Skeletal muscle tissue (tissue), 4 donors: ENCODE results near the gene SEL1L. TPM values are rescaled to one million over a fixed set of nuclear protein-coding genes. Genes with fewer than 3 reads are reported as not detected.
A peak's percentile ranks its signal among the peaks of the same experiment; 100 is the strongest.
"Not testable (repeated sequence)": the region's sequence is repeated elsewhere in the genome, so short reads cannot be mapped to it uniquely, and the experiment has no call there.

Source experiments
- H3K27ac ChIP-seq: one replicate; pipeline ENCODE4 v1.7.0; 2013; ENCODE audit warnings: mild to moderate bottlenecking, low read depth, low read length, inconsistent platforms
- H3K27me3 ChIP-seq, 3 donors: one replicate each; pipeline ENCODE4 v1.7.0; 2013; ENCODE audit warnings: low read length in 3 of 3; ENCODE audit not compliant: control insufficient read depth in 3 of 3, insufficient read depth in 3 of 3
- H3K36me3 ChIP-seq, 3 donors: one replicate each; pipeline ENCODE4 v1.7.0; 2013; ENCODE audit warnings: low read length in 3 of 3; ENCODE audit not compliant: control insufficient read depth in 3 of 3, insufficient read depth in 3 of 3
- H3K4me1 ChIP-seq, 3 donors: one replicate each; pipeline ENCODE4 v1.7.0; 2013; ENCODE audit warnings: low read length in 3 of 3, mild to moderate bottlenecking in 3 of 3; ENCODE audit not compliant: control insufficient read depth in 3 of 3, insufficient read depth in 3 of 3
- H3K4me3 ChIP-seq, 3 donors: one replicate each; pipeline ENCODE4 v1.7.0; 2013; ENCODE audit warnings: low read length in 3 of 3
- H3K9ac ChIP-seq, 3 donors: one replicate each; pipeline ENCODE4 v1.7.0; 2013; ENCODE audit warnings: low read length in 3 of 3, mild to moderate bottlenecking in 3 of 3, moderate library complexity in 2 of 3, low read depth in 1 of 3
- H3K9me3 ChIP-seq, 3 donors: one replicate each; pipeline ENCODE4 v1.7.0; 2013; ENCODE audit warnings: low read length in 3 of 3; ENCODE audit not compliant: control insufficient read depth in 3 of 3
- total RNA-seq: library from RNA; depleted of rRNA; stranded (reverse); fragments of >200 nt; gene quantifications from one replicate; pipeline ENCODE4 v1.2.3, GENCODE V29; 2014
- donor health status: Osteomylitis.

SEL1L gene
- total RNA-seq, 1 donor from 2014 or later = 34.4 TPM

DNA sequence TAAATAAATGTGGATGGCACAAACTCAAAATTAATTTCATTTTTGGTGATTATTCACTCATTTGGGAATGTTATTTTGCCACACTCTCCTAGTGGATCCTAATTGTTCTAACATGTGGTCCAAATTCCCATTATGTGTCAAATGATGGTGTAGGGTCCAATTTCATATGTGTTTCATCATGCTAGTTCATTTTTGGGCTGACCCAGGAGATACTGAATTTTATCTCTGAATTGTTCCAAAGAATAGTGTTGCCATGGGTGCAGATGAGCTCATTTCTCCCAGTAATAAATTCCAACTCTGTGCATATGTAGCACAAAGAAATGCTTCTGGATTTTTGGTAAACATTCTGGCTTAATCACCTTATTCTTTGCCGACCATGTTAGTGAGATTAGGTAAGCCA is 23.5 kb upstream of the SEL1L start:
- Histone ChIP-seq H3K4me3 (no peak overlapping the region), H3K9ac (no peak overlapping the region)

DNA sequence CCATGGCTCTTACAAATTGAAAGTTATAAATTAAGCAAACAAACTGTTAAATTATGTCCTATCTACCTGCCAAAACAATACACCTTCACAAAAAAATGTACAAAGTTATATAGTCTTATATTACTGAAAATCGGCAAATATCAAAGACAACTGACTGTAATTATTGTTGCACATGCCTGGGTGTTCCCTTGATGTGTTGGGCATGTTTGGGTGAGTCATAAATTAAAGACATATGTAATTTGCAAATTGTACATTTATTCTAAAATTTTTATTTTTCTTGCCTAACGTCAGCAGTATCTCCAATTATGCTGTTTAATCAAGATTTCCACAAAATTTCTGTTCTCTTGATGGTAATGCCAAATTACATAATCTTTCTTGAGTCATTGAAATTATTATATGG is 22.0 kb upstream of the SEL1L start:
- no peak overlapping the region for H3K4me3 ChIP-seq
- no peak overlapping the region for H3K9ac ChIP-seq
- no peaks in the 10 kb centered on the region for H3K4me1 ChIP-seq
- no peaks in the 10 kb centered on the region for H3K27me3 ChIP-seq
- H3K36me3 ChIP-seq = no peaks in the 10 kb centered on the region
- H3K9me3 ChIP-seq = no peaks in the 10 kb centered on the region
- H3K27ac ChIP-seq = no peak overlapping the region

More for the DNA sequence above, 23.5 kb upstream of the SEL1L start:
- Histone ChIP-seq H3K36me3 (no peaks in the 10 kb centered on the region), H3K27ac (no peak overlapping the region), H3K27me3 (no peaks in the 10 kb centered on the region), H3K4me1 (no peaks in the 10 kb centered on the region), H3K9me3 (no peaks in the 10 kb centered on the region)

DNA sequence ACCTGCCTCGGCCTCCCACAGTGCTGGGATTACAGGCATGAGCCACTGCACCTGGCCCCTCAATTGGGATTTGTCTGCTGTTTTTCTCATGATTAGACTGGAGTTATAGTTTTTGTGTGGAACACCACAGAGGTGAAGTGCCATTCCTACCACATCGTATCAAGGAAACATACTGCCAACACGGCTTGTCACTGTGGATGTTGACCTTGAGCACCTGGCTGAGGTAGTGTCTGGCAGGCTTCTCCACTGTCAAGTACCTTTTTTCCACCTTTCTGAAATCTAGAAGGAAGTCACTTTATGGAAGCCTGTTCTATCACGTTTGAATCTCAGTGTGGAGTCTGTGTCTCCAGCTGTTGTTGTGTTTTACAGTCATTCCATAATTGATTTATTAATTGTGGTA is 21.4 kb upstream of the SEL1L start:
- no peaks in the 10 kb centered on the region for H3K27me3 ChIP-seq

DNA sequence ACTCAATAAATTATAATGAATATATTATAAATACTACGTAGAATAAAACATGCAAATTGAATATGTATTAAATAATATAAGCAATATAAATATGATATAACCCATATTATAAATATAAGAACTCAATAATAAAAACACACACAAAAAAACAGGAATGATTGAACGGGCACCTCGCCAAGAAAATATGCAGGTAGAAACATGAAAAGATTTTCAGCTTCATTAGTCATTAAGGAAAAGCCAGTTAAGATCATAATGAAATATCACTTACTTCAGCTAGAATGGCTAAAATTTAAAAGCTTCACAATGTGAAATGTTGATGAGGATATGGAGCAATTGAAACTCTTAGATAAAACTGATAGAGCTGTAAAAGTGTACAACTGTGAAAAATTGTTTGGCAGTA is 17.8 kb upstream of the SEL1L start:
- Histone ChIP-seq H3K9ac (no peak overlapping the region), H3K36me3 (no peaks in the 10 kb centered on the region), H3K27ac (no peak overlapping the region), H3K4me1 (no peaks in the 10 kb centered on the region), H3K4me3 (no peak overlapping the region), H3K9me3 (no peaks in the 10 kb centered on the region), H3K27me3 (no peaks in the 10 kb centered on the region)

More for the DNA sequence above, 21.4 kb upstream of the SEL1L start:
- Histone ChIP-seq H3K27ac (no peak overlapping the region), H3K4me3 (no peak overlapping the region), H3K4me1 (no peaks in the 10 kb centered on the region), H3K9me3 (no peaks in the 10 kb centered on the region), H3K36me3 (no peaks in the 10 kb centered on the region), H3K9ac (no peak overlapping the region)

DNA sequence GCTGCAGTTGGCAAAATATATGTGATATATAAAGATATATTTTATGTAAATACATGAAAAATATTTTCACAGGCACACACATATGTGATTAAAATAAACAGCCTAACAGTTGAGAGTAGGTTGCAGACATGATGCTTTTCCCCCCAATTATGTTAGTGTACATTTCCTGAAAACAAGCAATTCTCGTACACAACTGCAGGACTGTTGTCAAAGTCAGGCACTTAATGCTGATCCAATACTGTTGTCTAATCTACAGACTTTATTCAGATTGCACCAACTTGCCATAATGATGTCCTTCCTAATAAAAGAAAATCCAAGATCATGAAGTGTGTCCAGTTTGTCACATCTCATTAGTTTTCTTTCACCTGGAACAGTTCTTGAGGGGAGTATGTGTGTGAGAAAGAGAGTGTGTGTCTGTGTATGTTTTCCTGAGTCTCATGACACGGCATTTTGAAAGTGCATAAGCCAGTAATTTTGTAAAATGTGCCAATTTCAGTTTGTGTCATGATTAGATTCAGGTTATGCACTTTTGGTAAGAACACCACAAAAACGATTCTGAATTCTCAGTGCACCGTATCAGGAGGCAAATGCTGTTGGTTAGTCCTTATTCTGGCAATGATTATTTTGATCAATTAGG is 16.5 kb upstream of the SEL1L start:
- no peaks in the 10 kb centered on the region for H3K4me1 ChIP-seq
- H3K9me3 ChIP-seq = no peaks in the 10 kb centered on the region
- H3K36me3 ChIP-seq = no peaks in the 10 kb centered on the region
- no peak overlapping the region for H3K4me3 ChIP-seq
- no peak overlapping the region for H3K9ac ChIP-seq
- H3K27me3 ChIP-seq = no peaks in the 10 kb centered on the region
- no peak overlapping the region for H3K27ac ChIP-seq

DNA sequence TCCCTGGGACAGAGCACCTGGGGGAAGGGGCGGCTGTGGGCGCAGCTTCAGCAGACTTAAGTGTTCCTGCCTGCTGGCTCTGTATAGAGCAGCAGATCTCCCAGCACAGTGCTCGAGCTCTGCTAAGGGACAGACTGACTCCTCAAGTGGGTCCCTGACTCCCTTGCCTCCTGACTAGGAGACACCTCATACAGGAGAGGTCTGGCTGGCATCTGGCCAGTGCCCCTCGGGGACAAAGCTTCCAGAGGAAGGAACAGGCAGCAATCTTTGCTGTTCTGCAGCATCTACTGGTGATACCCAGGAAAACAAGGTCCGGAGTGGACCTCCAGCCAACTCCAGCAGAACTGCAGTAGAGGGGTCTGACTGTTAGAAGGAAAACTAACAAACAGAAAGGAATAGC is 7.6 kb upstream of the SEL1L start:
- H3K27me3 ChIP-seq, H3K9me3 ChIP-seq, H3K9ac ChIP-seq, H3K4me3 ChIP-seq, H3K36me3 ChIP-seq, H3K27ac ChIP-seq, H3K4me1 ChIP-seq: not testable (repeated sequence)

DNA sequence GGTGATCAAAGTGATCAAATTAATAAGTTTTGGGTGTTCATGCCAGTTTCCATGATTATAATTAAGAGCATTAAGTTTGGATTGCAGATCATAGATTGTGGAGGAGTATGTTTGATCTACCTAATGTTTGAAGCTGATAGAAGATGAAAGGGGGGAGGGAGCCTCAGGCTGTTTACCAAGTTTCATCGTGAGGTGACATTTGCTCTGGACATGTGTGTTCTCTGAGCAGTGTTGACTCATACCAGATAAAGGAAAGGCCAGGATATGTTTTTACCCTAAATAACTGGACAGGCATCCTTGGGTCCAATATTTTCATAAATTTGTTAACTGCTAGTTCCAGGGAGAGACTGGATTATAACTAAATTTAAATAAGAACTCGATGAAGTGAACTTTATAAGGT is 3.5 kb upstream of the SEL1L start:
- H3K27ac ChIP-seq = no peak overlapping the region
- H3K4me3 ChIP-seq = no peak overlapping the region
- peaks cover 0 to 3% (median 2%) of the 10 kb centered on the region in 3 donors for H3K27me3 ChIP-seq
- H3K36me3 ChIP-seq = no peaks in the 10 kb centered on the region
- no peaks in the 10 kb centered on the region for H3K9me3 ChIP-seq
- H3K4me1 ChIP-seq = peaks cover 8 to 13% (median 10%) of the 10 kb centered on the region in 3 donors
- H3K9ac ChIP-seq = no peak overlapping the region

DNA sequence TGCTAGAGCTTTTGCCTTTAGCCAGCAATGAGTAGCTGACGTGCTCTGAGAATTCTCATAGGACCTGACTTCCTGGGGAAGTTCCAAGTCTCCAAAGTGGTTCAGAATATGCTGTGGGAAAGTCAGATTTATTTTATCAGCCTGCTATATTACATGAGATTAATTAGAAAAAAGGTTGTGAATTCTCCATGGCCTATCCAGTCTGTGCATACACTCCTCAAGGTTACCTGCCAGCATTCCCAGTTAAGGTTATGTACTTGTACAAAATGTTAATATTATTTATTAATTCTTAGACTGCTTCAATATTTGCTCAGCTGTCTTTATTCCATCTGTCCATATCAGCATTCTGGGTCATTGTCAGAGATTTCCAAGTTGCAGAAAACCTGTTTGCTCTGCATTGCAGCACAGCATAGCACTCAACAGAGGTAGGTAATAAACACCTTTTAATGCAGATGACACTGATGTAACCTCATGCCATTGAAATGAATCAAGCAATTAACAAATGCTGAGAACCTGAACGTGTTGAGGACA is 2.7 kb upstream of the SEL1L start:
- H3K36me3 ChIP-seq = no peaks in the 10 kb centered on the region
- H3K27me3 ChIP-seq = peaks cover 0 to 3% (median 2%) of the 10 kb centered on the region in 3 donors
- H3K9me3 ChIP-seq = no peaks in the 10 kb centered on the region
- peaks cover 13 to 22% (median 17%) of the 10 kb centered on the region in 3 donors for H3K4me1 ChIP-seq
- H3K27ac ChIP-seq = peak overlapping the region; percentile 59
- no peak overlapping the region for H3K4me3 ChIP-seq
- no peak overlapping the region for H3K9ac ChIP-seq

DNA sequence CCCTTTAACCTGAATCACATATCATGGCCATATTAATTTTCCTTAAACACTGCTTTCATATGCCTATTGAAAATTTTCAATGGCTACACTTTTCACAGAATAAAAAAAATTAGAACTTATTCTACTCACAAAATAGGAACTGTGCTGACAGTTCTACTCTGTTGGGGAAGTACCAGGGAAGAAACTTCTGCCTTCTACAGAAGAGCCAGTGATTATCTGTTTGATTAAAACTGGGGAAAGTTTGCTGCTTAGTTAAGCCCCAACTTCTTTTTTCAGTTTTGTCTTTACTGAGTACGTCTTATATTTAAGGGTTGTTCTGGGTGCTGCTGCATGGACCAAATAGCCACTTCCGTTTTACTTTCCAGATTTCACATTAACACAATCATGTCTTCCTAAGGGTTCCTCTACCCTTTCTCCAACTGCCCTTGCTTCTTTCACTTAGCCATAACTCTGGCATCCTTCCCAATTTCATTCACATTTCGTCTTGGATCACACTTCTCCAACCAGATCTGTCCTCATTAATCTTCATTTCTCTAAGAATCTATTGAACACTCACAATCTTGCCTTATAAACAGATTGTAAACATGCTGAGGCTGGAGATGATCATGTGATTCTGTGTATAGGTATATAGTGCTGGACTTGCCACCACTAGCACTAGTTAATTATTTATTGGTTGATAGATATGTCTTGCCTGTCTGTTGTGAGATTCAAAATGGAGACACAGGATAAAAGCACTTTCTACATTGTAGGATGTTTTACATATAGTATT is 1.9 kb upstream of the SEL1L start:
- Histone ChIP-seq H3K9ac (no peak overlapping the region), H3K27ac (peak overlapping the region; percentile 59), H3K4me1 (peaks cover 19 to 26% (median 21%) of the 10 kb centered on the region in 3 donors)

DNA sequence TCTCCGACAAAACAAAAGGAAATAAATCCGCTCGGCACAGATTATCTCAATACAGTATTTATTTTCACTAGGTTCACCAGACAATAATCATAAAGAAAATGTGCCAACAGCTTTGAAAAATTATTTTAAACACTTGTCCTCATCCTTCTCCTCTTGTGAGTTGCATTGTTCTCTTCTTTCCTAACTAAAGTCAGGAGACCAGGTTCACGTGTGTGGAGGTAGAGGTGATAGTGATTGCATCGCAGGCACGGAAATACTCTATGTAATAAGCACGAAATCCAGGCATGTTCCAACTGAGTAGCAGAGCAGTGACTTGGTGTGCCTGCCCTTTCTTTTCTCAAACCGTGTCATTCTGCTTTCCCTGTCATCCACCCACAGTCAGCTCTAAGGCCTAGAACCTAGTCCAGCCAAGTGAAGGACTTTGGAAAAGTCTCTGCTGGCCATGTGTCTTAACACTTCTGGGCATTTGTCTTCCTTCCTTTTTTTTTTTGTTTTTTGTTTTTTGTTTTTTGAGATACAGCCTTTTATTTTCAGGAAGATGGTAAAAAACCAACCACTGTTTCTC is 939 bp upstream of the SEL1L start:
- no peak overlapping the region for H3K27ac ChIP-seq
- peaks cover 20 to 28% (median 27%) of the 10 kb centered on the region in 3 donors for H3K4me1 ChIP-seq
- H3K36me3 ChIP-seq = no peaks in the 10 kb centered on the region
- H3K4me3 ChIP-seq = no peak overlapping the region
- no peaks in the 10 kb centered on the region for H3K27me3 ChIP-seq
- no peak overlapping the region for H3K9ac ChIP-seq
- no peaks in the 10 kb centered on the region for H3K9me3 ChIP-seq

More for the DNA sequence above, 1.9 kb upstream of the SEL1L start:
- H3K9me3 ChIP-seq = no peaks in the 10 kb centered on the region
- no peaks in the 10 kb centered on the region for H3K36me3 ChIP-seq
- H3K27me3 ChIP-seq = peaks cover 0 to 3% (median 0%) of the 10 kb centered on the region in 3 donors
- no peak overlapping the region for H3K4me3 ChIP-seq
